NK-92 (cell line): ENCODE results near the gene AATK.
"Not testable (repeated sequence)": the region's sequence is repeated elsewhere in the genome, so short reads cannot be mapped to it uniquely, and the experiment has no call there.

Experiments used
- DNase-seq: peaks from one replicate; lab custom pipeline; 2025; ENCODE audit not compliant: unreplicated experiment; lab: John Stamatoyannopoulos, UW

Gene AATK

DNA sequence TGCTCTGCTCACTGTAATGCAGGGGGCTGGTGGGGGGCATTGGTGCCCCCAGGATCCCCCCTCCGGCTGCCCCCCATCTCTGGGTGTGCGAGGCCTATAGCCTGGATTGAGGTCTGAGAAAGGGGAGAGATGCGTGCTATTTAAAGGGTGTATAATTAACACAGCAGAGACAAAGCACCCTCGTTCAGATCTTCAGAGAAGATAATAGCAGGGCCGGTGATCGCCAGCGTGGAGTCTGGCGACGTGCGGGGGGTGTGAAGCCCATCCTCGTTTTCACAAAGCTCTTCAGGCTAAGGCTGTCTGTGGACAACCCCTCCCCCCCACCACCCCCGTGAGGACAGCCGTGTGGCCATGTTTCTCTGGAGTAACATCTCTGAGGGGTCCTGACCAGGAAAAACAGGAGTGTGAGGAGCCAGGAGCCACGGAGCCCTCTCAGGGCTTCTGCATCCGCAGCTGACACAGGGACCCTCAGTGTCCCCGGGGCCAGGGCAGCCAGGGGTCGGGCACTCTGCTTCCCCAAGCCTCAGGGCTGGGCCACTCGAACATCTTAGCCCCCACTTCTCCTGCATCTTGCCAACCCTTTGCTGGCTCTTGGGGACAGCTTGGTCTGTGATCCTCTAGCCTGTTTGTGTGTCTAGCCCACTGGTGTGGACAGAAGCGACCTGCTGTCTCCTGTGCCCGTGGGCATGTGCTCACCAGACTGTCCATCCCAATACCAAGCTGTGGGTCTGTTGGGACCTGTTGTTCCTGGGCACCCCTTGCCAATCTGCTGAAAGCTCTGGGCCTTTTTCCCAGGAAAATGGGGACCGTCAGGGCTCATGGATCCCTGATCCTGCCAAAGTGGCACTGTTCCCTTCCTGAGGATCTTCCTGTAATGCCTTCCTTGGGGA, 72.2 kb downstream of the AATK start:
- DNase-seq, result no peak

DNA sequence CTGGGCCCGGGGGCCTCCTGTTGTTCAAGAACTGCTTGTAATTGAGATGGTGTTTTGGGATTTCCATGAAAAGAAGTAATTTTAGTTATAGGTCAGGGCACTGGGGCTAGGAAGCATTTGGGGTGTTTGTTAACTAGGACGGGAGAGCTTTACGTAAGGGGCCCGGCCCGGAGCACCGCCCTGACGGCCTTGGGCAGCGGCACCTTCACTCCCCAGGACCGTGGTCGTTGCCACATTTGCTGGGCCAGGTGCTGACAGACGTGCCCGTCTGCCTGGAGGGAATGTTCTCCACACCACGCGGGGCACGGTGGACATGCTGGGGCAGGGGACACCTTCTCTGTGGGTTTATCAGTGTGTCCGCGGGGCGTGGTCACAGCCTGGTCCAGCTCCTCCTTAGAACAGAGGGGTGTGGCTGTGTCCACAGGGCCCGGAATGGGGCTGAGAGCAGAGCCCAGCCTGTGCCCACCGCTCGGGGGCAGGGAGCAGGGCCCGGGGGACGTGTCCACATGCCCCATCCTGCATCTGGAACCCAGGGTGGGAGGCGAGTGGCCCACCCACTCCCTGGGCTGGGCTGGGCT, 73.4 kb downstream of the AATK start:
- DNase-seq, result no peak

DNA sequence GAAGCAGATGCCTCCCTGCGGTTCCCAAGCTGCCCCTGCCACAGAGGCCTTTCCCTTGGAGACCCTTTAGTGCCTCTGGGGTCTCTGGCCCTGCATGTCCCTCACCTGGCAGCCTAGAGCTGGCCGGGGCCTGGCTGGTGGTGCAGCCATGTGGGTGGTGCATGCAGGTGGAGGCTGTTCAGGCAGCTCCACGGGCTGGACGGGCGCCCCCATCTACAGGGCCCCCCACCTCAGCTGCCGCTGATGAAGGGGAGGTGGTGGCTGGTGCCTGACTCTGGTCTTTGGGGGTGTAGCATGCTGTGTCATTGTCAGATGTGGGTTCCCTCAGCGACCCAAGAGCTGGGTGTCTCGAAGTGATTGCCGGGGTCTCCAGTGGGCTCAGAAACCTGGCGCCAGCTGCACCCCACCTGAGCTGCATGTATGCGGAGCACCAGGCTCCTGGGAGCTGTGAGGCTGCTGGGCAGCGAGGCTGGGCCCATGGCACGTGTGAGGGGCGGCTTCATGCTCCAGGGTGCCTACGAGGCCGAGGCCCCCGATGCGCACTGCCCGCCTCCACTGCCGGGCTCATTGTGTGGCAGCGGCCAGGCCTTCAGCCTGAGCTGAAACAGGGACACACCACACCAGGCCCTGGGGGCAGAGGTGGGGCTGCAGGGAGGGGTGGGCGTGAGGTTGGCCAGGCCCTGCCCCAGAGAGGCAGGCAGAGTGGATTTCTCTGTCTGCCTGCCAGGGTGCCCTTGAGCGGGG, 74.1 kb downstream of the AATK start:
- DNase-seq, result no peak

DNA sequence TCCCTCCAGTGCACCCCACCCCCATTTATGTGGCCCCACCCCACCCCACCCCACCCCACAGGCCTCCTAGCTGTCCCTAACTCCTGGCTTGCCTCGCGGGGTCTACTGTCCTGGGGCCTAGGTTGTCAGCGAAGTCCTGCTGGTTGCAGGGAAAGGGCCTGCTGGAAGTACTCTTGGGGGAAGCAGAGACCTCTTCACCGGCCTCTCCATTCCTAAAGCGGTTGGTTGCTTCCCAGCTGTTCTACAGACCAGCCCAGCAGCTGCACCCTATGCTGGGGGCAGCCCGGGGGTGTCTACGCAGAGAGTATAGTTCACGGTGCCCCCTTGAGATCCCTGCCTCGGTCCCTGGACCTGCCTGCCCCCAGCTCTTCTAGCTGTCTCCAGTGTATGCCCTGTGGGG, 74.9 kb downstream of the AATK start:
- DNase-seq, result no peak

DNA sequence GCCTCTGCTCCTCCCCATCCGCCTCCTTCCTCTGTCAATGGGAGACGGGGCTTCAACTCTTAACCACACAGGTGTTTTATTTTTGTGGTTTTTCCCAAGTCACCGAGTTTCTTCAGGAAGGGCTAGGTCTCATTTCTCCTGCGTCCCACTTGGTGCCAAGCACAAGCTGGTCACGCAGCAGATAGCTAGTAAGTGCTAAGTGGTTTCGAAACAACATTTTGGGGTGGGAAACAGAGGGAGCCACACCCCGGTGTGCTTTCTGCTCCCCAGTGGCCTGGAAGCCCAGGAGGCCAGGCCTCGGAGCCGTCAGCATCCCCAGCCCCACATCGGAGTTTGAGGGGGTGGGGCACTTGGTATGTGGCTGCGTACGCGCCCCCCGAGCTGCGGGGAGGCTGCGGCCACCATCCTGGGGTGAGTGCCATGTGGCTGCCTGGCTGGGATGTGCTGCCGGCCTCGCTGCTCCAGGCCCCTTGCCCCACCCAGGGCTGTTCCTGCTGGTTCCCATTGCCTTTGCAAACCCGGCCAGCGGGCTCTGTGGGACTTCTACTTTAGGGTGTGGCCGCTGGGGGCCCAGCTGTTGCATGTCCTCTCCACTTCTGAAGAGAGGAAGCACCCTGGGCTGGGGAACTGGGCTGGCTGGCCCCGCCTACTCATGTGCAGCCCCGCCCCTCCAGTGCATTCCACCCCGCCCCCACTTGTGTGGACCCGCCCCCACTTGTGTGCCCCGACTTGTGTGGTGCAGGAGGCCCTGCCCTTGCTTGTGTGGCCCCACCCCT, 75.5 kb downstream of the AATK start:
- DNase-seq, result no peak

DNA sequence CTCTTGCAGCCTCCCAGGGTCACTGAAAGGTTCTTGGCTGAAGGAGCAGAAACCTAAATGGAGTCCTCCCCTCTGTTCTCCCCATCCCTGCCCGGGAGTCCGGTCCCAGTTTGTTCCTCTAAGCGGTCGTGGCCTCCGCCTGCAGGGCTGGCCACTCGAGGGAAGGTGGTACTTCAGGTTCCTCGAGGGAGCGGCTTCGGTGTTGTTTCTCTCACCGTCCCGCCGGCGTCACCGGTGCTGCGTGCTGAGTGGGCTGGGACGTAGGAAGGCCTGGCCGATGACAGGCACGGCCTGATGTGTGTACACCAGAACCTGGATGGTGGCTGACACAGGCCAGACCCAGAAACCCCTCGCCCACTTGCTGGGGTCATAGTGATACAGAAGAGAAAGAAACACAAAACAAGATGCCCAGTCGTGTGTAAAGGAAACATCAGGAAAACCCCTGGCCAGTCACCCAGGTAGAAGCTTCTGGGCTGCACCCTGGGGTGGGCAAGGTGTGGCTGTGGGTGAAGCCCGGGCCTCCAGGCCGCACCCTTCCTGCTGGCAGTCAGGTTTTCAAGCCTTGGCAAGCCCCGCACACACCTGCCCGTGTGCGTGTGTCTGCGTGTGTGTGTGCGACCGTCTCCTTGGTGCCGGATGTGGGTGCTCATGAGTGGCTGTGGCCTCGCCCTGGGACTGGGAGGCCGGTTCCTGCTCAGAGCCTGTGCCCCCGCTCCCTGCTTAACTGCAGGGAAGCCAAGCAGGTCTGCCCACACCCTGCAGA, 79.1 kb downstream of the AATK start:
- no peak for DNase-seq

DNA sequence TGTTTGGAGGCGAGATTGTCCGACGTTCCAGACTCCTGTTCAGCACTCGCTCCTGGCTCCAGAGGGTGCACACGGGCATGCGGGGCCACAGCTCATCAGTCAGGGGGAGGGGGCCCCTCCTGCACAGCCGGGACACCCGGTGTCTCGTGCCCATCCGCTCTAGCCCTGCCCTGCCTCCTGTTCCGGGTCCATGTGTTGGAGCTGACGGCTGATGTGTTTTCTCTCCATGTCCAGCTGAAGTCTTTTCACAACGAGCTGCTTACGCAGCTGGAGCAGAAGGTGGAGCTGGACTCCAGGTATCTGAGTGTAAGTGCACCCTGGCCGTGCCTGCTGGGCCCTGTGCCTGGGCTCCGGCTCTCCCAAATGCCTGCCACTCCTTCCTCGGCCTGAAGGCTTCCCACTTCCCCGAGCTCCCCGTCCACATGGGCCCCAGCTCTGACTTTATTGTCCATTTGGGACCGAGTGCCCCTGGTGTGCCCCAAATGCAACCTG, 80.6 kb downstream of the AATK start:
- no peak for DNase-seq

DNA sequence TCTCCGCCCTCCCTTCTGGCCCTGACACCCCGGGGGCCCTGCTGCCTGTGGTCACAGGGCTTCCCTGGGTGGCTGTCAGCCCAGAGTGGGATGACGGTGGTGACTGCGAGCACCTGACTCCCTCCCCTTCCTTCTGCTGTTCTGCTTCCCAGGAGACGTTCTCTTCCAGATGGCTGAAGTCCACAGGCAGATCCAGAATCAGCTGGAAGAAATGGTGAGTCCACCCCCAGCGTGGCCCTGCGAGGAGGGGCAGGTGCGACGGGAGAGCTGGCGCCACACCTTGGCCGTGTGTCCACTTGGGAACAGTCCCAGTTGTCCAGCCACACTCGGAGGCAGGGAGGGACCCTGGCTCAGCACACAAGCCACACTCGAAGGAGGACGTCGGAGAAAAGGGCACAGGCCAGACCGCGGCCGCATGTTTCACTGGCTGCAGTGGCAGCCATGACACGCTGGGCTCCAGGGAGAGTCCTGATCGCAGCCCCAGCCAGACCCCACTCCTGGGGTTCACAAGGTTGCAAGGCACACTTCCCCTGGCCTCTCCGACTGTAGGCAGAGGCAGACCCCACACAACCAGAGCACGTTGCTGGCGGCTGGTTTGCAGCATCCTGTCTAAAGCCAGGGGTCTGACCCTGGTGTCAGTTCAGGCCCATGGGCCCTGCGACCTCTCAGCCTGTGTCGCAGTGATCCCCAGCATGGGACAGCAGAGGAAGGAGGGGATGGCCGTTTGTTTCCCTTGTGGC, 81.2 kb downstream of the AATK start:
- no peak for DNase-seq

DNA sequence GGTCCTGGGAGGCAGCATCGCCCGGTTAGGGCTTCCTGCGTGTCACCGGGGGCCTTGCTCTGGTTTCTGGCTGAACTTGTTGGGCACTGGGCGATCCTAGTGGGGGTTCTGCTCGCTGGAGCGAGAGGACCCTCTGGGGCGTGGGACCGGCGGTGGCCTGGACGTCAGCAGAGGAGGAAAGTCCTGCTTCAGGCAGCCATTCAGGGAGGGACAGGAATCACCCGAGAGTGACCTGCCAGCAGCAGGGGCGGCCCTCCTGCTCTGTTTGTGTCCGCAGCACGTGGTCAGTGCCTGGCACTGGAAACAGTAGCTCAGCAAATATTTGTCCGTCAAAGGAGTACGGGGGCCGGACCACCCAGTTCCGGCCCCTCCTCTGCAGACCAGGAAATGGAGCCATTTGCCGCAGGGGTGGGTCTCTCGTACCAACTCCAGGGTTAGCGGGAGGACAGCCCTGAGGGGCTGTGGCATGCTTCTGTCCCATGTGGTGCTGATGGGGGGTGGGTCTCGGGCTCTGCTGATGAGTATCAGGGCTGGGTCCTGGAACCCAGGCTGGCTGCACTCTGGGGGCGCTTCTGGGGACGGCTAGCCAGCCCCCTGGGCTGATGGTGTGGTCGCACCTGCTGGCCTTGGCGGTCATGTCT, 82.8 kb downstream of the AATK start:
- DNase-seq, result no peak

DNA sequence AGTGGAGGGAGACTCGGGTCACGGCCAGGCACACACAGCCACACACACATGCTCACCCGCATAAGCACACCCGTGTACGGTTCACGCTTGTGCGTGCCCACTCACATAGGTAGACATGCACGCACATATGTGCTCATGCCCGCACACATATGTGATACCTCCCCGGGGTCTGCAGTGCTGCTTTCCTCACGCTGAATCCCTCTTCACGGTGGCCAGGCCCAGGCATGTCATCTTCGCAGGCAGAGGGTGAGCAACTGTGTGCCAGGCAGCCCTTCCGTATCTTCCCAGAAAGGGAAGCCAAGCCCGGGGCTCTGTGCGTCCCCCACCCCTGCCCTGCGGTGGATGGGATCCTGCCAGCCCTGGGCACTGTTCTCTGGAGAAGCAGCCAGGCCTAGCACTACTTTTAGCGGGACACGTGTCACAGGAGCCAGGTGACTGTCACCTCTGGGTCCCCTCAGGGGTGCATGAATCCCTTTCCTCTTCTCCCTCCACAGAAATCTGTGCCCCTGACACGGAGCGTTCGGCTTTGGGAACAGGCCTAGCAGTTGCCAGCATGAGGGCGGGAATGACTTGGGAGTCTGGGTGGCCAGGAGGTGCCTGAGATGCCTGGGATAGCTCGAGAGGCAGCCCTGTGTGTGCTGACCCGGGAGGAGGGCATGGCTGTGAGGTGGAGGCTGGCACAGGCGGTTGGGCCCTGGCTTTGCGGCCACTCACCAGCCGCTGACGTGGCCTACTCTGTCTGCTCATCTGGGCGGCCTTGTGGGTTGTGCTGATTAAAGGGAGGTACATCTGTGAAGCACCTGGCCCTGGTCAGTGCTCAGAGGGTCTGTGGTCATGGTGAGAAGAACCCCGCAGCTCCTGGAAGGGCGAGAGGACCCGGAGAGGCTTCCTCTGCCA, 83.6 kb downstream of the AATK start:
- DNase-seq, result no peak

DNA sequence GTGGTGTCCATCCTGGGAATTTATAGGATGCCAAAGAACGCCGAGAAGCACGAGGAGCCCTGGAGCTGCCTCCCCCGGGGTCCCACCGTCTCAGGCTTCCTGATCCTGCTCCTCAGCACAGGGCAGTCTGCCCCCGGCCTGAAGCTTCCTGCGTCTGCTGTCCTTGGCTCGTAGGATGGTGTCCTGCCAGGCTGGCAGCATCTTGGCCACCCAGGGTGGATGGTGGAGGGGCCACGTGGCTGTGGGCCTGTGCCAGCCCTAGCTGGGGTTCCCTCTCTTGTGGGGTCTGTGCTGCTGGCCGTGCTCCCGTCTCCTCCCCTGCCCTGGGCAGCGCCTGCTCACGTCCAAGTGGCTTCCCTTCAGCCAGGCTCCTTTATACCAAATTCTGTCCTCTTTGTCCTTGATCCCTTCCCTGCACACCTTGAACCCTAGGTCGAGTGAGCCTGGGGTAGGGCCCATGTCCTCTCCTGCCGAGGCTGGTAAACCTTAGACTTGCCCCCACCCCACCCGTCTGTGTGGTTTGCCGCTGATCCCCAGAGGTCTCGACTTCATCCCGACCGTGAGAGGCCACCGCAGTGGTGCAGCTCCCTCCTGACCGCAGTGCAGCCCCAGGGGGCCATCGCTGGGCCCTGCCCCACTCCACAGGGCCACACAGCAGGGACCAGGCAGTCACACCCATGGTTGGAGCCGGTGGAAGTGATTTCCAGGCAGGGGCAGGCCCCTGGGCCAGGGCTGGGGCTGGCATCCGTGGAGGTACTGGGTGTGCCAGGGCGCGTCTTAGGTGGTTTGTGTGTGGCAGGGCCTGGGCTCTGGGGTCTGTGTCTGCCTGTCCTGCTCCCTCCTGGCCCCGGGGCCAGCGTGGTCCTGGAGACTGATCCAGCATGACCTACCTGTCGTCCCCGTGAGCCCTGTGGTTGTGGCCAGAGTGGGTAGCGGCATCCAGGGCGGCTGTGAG, 84.5 kb downstream of the AATK start:
- no peak for DNase-seq

DNA sequence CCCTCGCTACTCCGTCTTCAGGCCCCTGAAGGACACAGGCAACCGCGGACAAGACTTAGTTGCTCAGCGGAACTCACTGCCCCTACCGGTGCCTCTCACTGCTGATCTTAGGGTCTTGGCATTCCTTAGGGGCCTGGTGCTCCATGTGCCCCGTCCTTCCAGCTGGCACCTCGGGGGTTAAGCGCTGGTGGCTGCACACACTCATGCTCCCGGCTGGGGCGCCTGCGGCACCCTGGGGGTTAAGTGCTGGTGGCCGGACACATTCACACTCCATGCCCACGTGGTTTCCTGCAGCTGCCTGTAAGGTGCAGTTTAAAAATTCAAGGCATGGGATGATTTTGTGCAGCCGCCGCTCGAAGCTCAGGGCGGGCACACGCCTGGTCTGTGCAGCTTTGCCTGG, 86.0 kb downstream of the AATK start:
- DNase-seq, result no peak

DNA sequence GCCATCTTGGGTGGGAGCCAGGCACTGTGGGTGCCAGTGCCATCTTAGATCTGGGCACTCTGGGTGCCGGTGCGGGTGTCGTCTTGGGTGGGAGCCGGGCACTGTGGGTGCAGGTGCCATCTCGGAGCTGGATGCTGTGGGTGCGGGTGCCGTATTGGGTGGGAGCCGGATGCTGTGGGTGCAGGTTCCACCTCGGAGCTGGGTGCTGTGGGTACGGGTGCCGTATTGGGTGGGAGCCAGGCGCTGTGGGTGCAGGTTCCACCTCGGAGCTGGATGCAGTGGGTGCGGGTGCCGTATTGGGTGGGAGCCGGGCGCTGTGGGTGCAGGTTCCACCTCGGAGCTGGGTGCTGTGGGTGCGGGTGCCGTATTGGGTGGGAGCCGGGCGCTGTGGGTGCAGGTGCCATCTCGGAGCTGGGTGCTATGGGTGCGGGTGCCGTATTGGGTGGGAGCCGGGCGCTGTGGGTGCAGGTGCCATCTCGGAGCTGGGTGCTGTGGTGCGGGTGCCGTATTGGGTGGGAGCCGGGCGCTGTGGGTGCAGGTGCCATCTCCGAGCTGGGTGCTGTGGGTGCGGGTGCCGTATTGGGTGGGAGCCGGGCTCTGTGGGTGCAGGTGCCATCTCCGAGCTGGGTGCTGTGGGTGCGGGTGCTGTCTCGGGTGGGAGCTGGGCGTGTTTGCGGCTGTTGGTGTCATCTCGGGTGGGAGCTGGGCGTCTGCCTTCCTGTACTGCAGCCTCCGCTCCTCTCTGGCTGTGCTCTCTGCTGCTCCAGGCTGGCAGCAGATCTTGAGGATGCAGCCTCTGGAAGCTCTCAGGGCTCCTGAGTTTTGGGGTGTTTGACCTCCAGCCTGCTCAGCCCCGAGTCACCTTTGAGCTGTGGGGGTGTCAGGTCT, 87.8 kb downstream of the AATK start:
- DNase-seq, result not testable (repeated sequence)

DNA sequence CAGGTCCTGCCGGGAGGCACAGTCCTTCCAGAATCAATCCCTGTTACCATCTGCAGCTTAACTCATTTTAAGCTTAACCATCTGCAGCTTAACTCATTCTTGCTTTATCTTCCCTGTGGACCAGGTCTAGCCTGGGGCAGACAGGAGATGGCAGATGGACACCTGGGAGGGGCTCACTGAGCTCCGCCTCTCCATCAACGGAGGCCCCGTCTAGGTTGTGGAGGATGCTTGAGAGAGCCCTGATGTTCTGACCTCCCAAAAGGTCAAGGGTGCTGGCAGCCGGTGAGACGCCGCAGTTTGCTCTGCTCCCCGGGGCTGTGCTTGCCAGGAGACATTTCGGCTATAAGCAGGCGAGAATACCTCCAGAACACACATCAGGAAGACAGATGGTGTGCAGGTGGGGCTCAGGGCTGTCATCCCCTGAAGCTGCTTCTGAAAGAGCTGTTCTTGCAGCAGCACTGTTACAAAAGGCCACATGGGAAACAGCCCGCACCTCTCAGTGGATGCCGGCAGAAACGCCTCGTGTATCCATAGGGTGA, 89.8 kb downstream of the AATK start:
- DNase-seq, result no peak

DNA sequence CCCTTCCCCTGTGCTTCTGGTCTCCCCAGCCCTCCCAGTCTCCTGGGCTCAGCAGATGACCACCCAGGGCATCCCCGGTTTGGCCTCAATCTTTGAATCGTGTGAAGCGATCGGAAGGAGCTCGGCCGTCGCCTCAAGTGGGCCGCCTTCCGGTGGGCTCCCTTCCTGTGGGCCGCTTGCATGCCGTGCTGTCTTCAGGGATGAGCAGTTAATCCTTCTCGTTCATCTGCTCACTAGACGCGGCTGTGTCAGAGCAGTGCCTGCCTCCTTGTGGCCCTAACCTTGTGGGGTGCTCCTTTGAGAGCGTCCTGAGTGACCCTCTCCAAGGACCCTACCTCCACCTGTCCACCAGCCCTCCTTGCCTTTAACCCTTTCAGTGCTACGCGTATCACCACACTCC, 90.7 kb downstream of the AATK start:
- DNase-seq, result no peak

DNA sequence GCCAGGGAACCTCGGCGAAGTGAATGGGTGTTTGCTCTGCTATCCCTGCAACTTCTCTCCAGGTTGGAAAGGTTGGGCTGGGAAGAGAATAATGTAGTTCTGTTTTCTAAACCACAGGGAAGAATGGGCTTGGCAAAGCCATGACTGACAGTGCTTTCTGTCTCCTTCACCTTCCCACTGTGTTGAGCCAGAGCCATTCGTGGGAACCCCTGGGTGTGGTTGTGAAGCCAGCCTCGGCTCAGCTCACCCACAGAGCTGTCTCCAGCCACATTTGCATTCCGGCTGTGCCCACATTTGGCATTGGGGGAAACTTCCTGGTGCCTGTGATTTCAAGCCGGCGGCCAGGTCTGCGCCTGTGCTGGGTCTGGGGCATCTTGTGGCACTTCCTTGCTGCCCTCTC, 91.1 kb downstream of the AATK start:
- no peak for DNase-seq
